Lower leg skin (tissue), 3 donors: ENCODE data around the gene ASB13.

Experiments
- CTCF ChIP-seq, 3 donors: fragments of 450-650 bp; IDR thresholded peaks; one replicate each; pipeline ENCODE4 v1.5.1; 2016; ENCODE audit warnings: antibody characterized with exemption in 3 of 3, mild to moderate bottlenecking in 3 of 3, moderate library complexity in 2 of 3
- POLR2A ChIP-seq, 2 donors: fragments of 450-650 bp; IDR thresholded peaks; one replicate each; pipeline ENCODE4 v1.6.1; 2016 to 2017; ENCODE audit warnings: antibody characterized with exemption in 2 of 2, mild to moderate bottlenecking in 1 of 2, moderate library complexity in 1 of 2

DNA sequence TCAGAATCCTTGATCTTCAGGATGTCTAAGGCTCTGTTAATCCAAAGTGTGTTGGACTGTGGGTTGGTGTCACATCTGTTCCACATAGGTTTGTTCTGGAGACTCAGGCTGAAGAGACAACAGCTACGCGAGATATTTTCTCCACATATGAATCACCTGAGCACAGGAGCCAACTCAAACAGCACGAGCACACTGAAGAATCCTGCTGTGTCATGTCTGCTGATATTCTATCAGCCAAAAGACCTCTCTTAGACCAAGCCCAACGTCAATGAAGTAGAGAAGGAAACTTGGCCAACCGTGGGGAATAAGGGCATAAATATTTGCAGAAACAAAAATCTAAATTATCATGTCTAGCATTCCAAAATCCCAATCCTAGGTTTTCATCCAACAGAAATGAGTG lies 15.5 kb upstream of the ASB13 start:
- TF ChIP-seq CTCF (IDR thresholded peaks at IDR 0.05), result no peak
- no peak for TF ChIP-seq POLR2A (IDR thresholded peaks at IDR 0.05)
